Loucy (cell line): ENCODE measurements around the gene MYMX.

ENCODE experiments used
- H2AFZ ChIP-seq: fragments of 200-600 bp; sonication (generic); 2 replicates; pipeline ENCODE4 v1.6.0; 2016; ENCODE audit warnings: antibody characterized with exemption, mild to moderate bottlenecking, low read length, moderate library complexity
- H3F3A ChIP-seq: fragments of 200-600 bp; 2 replicates; pipeline ENCODE4 v1.6.0; 2016; ENCODE audit warnings: antibody characterized with exemption, low read depth, mild to moderate bottlenecking
- H3K27me3 ChIP-seq: fragments of 200-600 bp; sonication (generic); 2 replicates; pipeline ENCODE4 v1.6.1; 2014; ENCODE audit warnings: low read length, mild to moderate bottlenecking; ENCODE audit not compliant: insufficient read depth, poor library complexity, severe bottlenecking
- H3K36me3 ChIP-seq: fragments of 200-600 bp; sonication (generic); 2 replicates; pipeline ENCODE4 v1.6.1; 2016; ENCODE audit warnings: low read length; ENCODE audit not compliant: insufficient read depth
- H3K4me1 ChIP-seq: fragments of 200-600 bp; sonication (generic); 2 replicates; pipeline ENCODE4 v1.5.1; 2014; ENCODE audit warnings: low read length, mild to moderate bottlenecking; ENCODE audit not compliant: insufficient read depth, poor library complexity, severe bottlenecking
- H3K4me2 ChIP-seq: fragments of 200-600 bp; sonication (generic); 2 replicates; pipeline ENCODE4 v1.6.0; 2014; ENCODE audit warnings: antibody characterized with exemption, low read length, low read depth, mild to moderate bottlenecking; ENCODE audit not compliant: poor library complexity, severe bottlenecking
- H3K4me3 ChIP-seq: fragments of 200-600 bp; sonication (generic); 2 replicates; pipeline ENCODE4 v1.5.1; 2014; ENCODE audit warnings: low read length, mild to moderate bottlenecking, mixed read lengths; ENCODE audit not compliant: poor library complexity, severe bottlenecking
- H3K79me2 ChIP-seq: fragments of 200-600 bp; sonication (generic); 2 replicates; pipeline ENCODE4 v1.6.1; 2014; ENCODE audit warnings: low read length; ENCODE audit not compliant: insufficient read depth
- H3K9ac ChIP-seq: fragments of 200-600 bp; sonication (generic); 2 replicates; pipeline ENCODE4 v1.6.0; 2014; ENCODE audit warnings: mild to moderate bottlenecking, low read depth, low read length, moderate library complexity; ENCODE audit not compliant: poor library complexity, severe bottlenecking
- H3K9me2 ChIP-seq: fragments of 200-600 bp; sonication (generic); replicated peaks from 2 replicates; pipeline ENCODE4 v1.6.1; 2016; ENCODE audit warnings: low read depth, low read length, mixed read lengths
- H3K9me3 ChIP-seq: fragments of 200-600 bp; sonication (generic); 2 replicates; pipeline ENCODE4 v1.6.1; 2014; ENCODE audit warnings: mild to moderate bottlenecking, antibody characterized with exemption, low read length, low read depth; ENCODE audit not compliant: insufficient read depth
- H4K20me1 ChIP-seq: fragments of 200-600 bp; sonication (generic); 2 replicates; pipeline ENCODE4 v1.6.0; 2014; ENCODE audit warnings: antibody characterized with exemption, low read length, mild to moderate bottlenecking; ENCODE audit not compliant: insufficient read depth, poor library complexity, severe bottlenecking
- CTCF ChIP-seq: fragments of 200-600 bp; sonication (generic); conservative IDR thresholded peaks from 2 replicates; pipeline ENCODE4 v1.5.1; 2014; ENCODE audit warnings: mild to moderate bottlenecking, antibody characterized with exemption, low read length
- EZH2phosphoT487 ChIP-seq: fragments of 200-600 bp; IDR thresholded peaks from 2 replicates; pipeline ENCODE4 v1.6.1; 2018; ENCODE audit warnings: antibody characterized with exemption, mild to moderate bottlenecking, moderate library complexity, borderline replicate concordance

Gene MYMX

DNA sequence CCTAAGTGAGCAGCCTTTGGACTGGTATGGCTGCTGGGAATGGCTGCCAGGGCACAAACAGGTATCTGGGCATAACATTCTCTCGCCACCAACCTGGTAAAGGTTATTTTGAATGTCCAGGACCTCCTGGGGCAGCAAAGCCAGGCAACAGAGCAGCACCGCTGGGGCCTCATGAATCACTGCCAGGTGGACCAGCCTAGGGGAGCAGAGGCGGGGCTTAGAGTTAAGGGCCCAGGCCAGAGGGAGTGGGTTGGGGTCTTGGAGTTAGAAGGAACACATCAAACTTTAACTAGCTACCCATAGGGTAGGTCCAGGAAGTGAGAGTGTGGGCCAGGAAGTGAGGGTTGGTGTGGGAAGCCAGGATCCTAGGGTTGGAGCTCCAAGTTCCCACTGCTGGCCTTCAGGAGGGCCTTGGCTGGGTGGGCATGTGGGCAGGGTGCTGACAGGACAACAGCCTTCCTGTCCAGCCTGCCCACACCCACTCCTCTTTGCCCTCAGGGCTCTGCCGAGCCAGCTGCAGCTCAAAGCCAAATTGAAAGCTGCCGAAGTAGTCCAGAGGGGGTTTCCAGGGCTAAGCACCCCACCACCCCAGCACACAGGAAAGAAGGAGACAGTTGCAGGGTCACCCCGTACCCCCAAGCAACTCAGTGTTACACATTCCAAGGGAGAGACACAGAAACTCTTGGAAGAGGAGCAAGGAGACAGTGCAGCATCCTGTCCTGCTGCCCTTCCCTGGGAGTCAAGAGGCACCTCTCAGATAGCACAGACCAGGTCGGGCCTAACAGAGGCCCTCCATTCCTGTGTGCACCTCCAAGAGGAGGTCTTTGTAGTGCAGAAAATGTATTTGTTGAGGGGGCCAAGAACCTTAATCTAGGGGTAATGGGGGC is 46.0 kb downstream of the MYMX start:
- H3K36me3 ChIP-seq = peaks cover 3% of the 10 kb centered on the region; the same call in 1 of the 2 replicates

GRCh38 chr6:44263354-44264100 is 46.8 kb downstream of the MYMX start:
- H3K4me1 ChIP-seq = peaks cover 38% of the 10 kb centered on the region
- H3K27me3 ChIP-seq = no peaks in the 10 kb centered on the region
- peaks cover 3% of the 10 kb centered on the region; the same call in 1 of the 2 replicates for H3K36me3 ChIP-seq
- no peaks in the 10 kb centered on the region for H3K9me3 ChIP-seq
- peaks cover 18% of the 10 kb centered on the region for H4K20me1 ChIP-seq
- H3K79me2 ChIP-seq = peaks cover 36% of the 10 kb centered on the region
- H3K4me3 ChIP-seq = peak overlapping the region; percentile 85
- H3K9me2 ChIP-seq = no peaks in the 10 kb centered on the region
- no peak for TF ChIP-seq EZH2phosphoT487
- no peak for TF ChIP-seq CTCF
- H3K9ac ChIP-seq = peak overlapping the region; percentile 82
- no peaks in the 10 kb centered on the region for H3F3A ChIP-seq
- peak overlapping the region; percentile 93 for H3K4me2 ChIP-seq
- H2AFZ ChIP-seq = no peak overlapping the region

More for the DNA sequence above, 46.0 kb downstream of the MYMX start:
- Histone ChIP-seq H3K79me2 (peaks cover 36% of the 10 kb centered on the region), H3K9ac (peak overlapping the region; percentile 82), H3F3A (no peaks in the 10 kb centered on the region), H3K4me2 (peak overlapping the region; percentile 93), H3K4me3 (peak overlapping the region; percentile 85), H3K27me3 (no peaks in the 10 kb centered on the region), H4K20me1 (peaks cover 18% of the 10 kb centered on the region), H3K9me3 (no peaks in the 10 kb centered on the region), H3K4me1 (peaks cover 33% of the 10 kb centered on the region), H2AFZ (no peak overlapping the region), H3K9me2 (no peaks in the 10 kb centered on the region)
- TF ChIP-seq EZH2phosphoT487 (no peak), CTCF (no peak)

GRCh38 chr6:44264154-44265006 is 47.7 kb downstream of the MYMX start:
- Histone ChIP-seq H3K4me1 (peaks cover 44% of the 10 kb centered on the region), H4K20me1 (peaks cover 18% of the 10 kb centered on the region), H3K9me3 (no peaks in the 10 kb centered on the region), H3K36me3 (no peaks in the 10 kb centered on the region; the same call in 1 of the 2 replicates), H3F3A (no peaks in the 10 kb centered on the region), H3K9ac (peak overlapping the region; percentile 82), H3K79me2 (peaks cover 36% of the 10 kb centered on the region), H2AFZ (peak overlapping the region; percentile 85; the same call in 1 of the 2 replicates), H3K9me2 (no peaks in the 10 kb centered on the region), H3K4me2 (peak overlapping the region; percentile 93), H3K27me3 (no peaks in the 10 kb centered on the region), H3K4me3 (peak overlapping the region; percentile 85)
- no peak for TF ChIP-seq CTCF
- TF ChIP-seq EZH2phosphoT487 = no peak
